Smooth muscle cell (in vitro differentiated cells): ENCODE data around the gene FAM174B. TPM values are rescaled to one million over a fixed set of nuclear protein-coding genes. Genes with fewer than 3 reads are reported as not detected.

Experiments
- DNase-seq: peaks from one replicate; lab custom pipeline; 2025; ENCODE audit not compliant: unreplicated experiment; lab: John Stamatoyannopoulos, UW
- H2AFZ ChIP-seq: fragments of 200-600 bp; sonication (generic); 2 replicates; pipeline ENCODE4 v1.6.0; 2016; ENCODE audit warnings: antibody characterized with exemption, low read depth, mild to moderate bottlenecking
- H3F3A ChIP-seq: fragments of 200-600 bp; sonication (generic); 2 replicates; pipeline ENCODE4 v1.6.0; 2017; ENCODE audit warnings: antibody characterized with exemption, low read depth
- H3K27ac ChIP-seq: fragments of 200-600 bp; sonication (generic); 2 replicates; pipeline ENCODE4 v1.5.1; 2016; ENCODE audit warnings: low read depth, mild to moderate bottlenecking
- H3K27me3 ChIP-seq: fragments of 200-600 bp; sonication (generic); 2 replicates; pipeline ENCODE4 v1.6.1; 2016; ENCODE audit warnings: low read depth, mild to moderate bottlenecking
- H3K36me3 ChIP-seq: fragments of 200-600 bp; sonication (generic); 2 replicates; pipeline ENCODE4 v1.5.1; 2016; ENCODE audit warnings: low read depth
- H3K4me1 ChIP-seq: fragments of 200-600 bp; sonication (generic); 2 replicates; pipeline ENCODE4 v1.5.1; 2016; ENCODE audit warnings: low read depth
- H3K4me2 ChIP-seq: fragments of 200-600 bp; sonication (generic); 2 replicates; pipeline ENCODE4 v1.6.0; 2016; ENCODE audit warnings: mild to moderate bottlenecking
- H3K4me3 ChIP-seq: fragments of 200-600 bp; sonication (generic); 2 replicates; pipeline ENCODE4 v1.5.1; 2016; ENCODE audit warnings: mild to moderate bottlenecking
- H3K79me2 ChIP-seq: fragments of 200-600 bp; sonication (generic); 2 replicates; pipeline ENCODE4 v1.6.0; 2016; ENCODE audit warnings: low read depth, mild to moderate bottlenecking
- H3K9ac ChIP-seq: fragments of 200-600 bp; sonication (generic); 2 replicates; pipeline ENCODE4 v1.6.0; 2016; ENCODE audit warnings: low read depth
- H3K9me3 ChIP-seq: fragments of 200-600 bp; sonication (generic); replicated peaks from 2 replicates; pipeline ENCODE4 v1.5.1; 2016; ENCODE audit warnings: low read depth
- H4K20me1 ChIP-seq: fragments of 200-600 bp; sonication (generic); 2 replicates; pipeline ENCODE4 v1.6.0; 2016; ENCODE audit warnings: low read depth
- CTCF ChIP-seq: fragments of 200-600 bp; sonication (generic); IDR thresholded peaks from 2 replicates; pipeline ENCODE4 v1.5.1; 2017; ENCODE audit warnings: borderline replicate concordance, mild to moderate bottlenecking, antibody characterized with exemption; ENCODE audit not compliant: insufficient read depth, poor library complexity, severe bottlenecking
- WGBS: methylation state at CpG from one replicate; pipeline ENCODE4 v1.1.7; 2016; ENCODE audit warnings: low lambda C conversion rate; 5-methylcytosine and 5-hydroxymethylcytosine counted together
- polyA plus RNA-seq: library from polyadenylated mRNA; unstranded; fragments of >200 nt; fragmentation: Nextera tagmentation; extraction: Ambion mirVana; gene quantifications from 2 replicates; pipeline ENCODE4 v1.2.1, GENCODE V29; 2016
- total RNA-seq: library from RNA; depleted of rRNA; stranded (reverse); fragments of >200 nt; gene quantifications from 2 replicates; pipeline ENCODE4 v1.2.3, GENCODE V29; 2014

FAM174B gene
- total and polyA plus RNA-seq, 2 experiments from 2014 or later = 2.0 to 2.1 TPM

GRCh38 chr15:92657486-92657885 is 1.9 kb upstream of the FAM174B start:
- Histone ChIP-seq H4K20me1 (no peaks in the 10 kb centered on the region), H3K79me2 (no peaks in the 10 kb centered on the region), H3K27me3 (no peaks in the 10 kb centered on the region), H3K27ac (no peak overlapping the region), H3K4me3 (no peak overlapping the region), H3K4me2 (no peak overlapping the region), H3F3A (no peaks in the 10 kb centered on the region), H3K9me3 (no peaks in the 10 kb centered on the region), H3K36me3 (no peaks in the 10 kb centered on the region), H2AFZ (no peak overlapping the region), H3K4me1 (peaks cover 13% of the 10 kb centered on the region), H3K9ac (no peak overlapping the region)
- 98% methylated on average over 5 of the region's 5 CpGs for WGBS
- no peak for DNase-seq
- no peak for TF ChIP-seq CTCF

- no peak for TF ChIP-seq CTCF
- Histone ChIP-seq H3K4me3 (peak overlapping the region; percentile 58), H3K4me1 (peaks cover 13% of the 10 kb centered on the region), H4K20me1 (no peaks in the 10 kb centered on the region), H3K4me2 (peak overlapping the region; percentile 90), H3K9ac (no peak overlapping the region), H3K36me3 (no peaks in the 10 kb centered on the region), H3K9me3 (no peaks in the 10 kb centered on the region), H2AFZ (peak overlapping the region; percentile 19), H3F3A (no peaks in the 10 kb centered on the region), H3K27ac (no peak overlapping the region), H3K27me3 (no peaks in the 10 kb centered on the region), H3K79me2 (no peaks in the 10 kb centered on the region)
- 91% methylated on average over 6 of the region's 6 CpGs for WGBS
- no peak for DNase-seq
These were observed 514 bp upstream of the FAM174B start for GRCh38 chr15:92656089-92656488.

GRCh38 chr15:92654662-92655061 is 913 bp downstream of the FAM174B start:
- H3K27ac ChIP-seq = no peak overlapping the region
- H3K4me1 ChIP-seq = peaks cover 21% of the 10 kb centered on the region
- no peaks in the 10 kb centered on the region for H4K20me1 ChIP-seq
- WGBS = 73% methylated on average over 7 of the region's 7 CpGs
- H3K4me3 ChIP-seq = peak overlapping the region; percentile 58
- H3K9me3 ChIP-seq = no peaks in the 10 kb centered on the region
- no peaks in the 10 kb centered on the region for H3F3A ChIP-seq
- DNase-seq = no peak
- H3K9ac ChIP-seq = no peak overlapping the region
- no peaks in the 10 kb centered on the region for H3K79me2 ChIP-seq
- no peaks in the 10 kb centered on the region for H3K27me3 ChIP-seq
- H3K4me2 ChIP-seq = peak overlapping the region; percentile 90
- H2AFZ ChIP-seq = no peak overlapping the region
- no peaks in the 10 kb centered on the region for H3K36me3 ChIP-seq
- TF ChIP-seq CTCF = no peak

- Histone ChIP-seq H3K79me2 (no peaks in the 10 kb centered on the region), H3K9me3 (no peaks in the 10 kb centered on the region), H3K4me2 (no peak overlapping the region), H3K9ac (no peak overlapping the region), H2AFZ (no peak overlapping the region), H3K36me3 (no peaks in the 10 kb centered on the region), H3K4me1 (peaks cover 21% of the 10 kb centered on the region), H3K4me3 (peak overlapping the region; percentile 58), H3K27me3 (no peaks in the 10 kb centered on the region), H3F3A (no peaks in the 10 kb centered on the region), H4K20me1 (no peaks in the 10 kb centered on the region), H3K27ac (no peak overlapping the region)
- no peak for TF ChIP-seq CTCF
- 84% methylated on average over 7 of the region's 7 CpGs for WGBS
- no peak for DNase-seq
These were observed 1.6 kb downstream of the FAM174B start for GRCh38 chr15:92653836-92654539.
